ENCODE measurements around the gene KLHL20. TPM values are rescaled to one million over a fixed set of nuclear protein-coding genes. Genes with fewer than 3 reads are reported as not detected.
"Not testable (repeated sequence)": the region's sequence is repeated elsewhere in the genome, so short reads cannot be mapped to it uniquely, and the experiment has no call there.

The KLHL20 gene
- total RNA-seq, 1 experiment from 2014 or later: 17.7 TPM

DNA sequence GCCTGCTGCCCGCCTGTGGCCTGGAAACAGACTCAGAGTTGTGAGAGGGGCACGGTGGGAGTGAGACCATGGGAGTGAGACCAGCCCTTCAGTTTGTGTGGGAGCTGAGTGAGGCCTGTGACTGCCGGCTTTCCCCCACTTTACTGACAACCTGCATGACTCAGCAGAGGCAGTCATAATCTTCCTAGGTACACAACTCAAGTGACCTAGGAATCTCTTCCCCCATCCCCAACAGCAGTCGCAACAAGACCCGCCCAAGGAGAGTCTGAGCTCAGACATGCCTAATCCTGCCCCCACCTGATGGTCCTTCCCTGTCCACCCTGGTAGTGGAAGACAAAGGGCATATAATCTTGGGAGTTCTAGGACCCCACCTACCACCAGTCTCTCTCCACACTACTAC, 44.2 kb downstream of the KLHL20 start:
- TF ChIP-seq, protein P1, sequence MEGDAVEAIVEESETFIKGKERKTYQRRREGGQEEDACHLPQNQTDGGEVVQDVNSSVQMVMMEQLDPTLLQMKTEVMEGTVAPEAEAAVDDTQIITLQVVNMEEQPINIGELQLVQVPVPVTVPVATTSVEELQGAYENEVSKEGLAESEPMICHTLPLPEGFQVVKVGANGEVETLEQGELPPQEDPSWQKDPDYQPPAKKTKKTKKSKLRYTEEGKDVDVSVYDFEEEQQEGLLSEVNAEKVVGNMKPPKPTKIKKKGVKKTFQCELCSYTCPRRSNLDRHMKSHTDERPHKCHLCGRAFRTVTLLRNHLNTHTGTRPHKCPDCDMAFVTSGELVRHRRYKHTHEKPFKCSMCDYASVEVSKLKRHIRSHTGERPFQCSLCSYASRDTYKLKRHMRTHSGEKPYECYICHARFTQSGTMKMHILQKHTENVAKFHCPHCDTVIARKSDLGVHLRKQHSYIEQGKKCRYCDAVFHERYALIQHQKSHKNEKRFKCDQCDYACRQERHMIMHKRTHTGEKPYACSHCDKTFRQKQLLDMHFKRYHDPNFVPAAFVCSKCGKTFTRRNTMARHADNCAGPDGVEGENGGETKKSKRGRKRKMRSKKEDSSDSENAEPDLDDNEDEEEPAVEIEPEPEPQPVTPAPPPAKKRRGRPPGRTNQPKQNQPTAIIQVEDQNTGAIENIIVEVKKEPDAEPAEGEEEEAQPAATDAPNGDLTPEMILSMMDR (conservative IDR thresholded peaks at IDR 0.05; ENCODE audit: low read depth, low read length): no peak
- no peak for TF ChIP-seq EZH2 (IDR thresholded peaks at IDR 0.05; ENCODE audit: borderline replicate concordance, low read depth, low read length, poor library complexity, severe bottlenecking)
- DNase-seq (ENCODE audit: low spot score): no peak
- H3K9me3 ChIP-seq (ENCODE audit: low read depth, low read length, poor library complexity, severe bottlenecking): no peaks in the 10 kb centered on the region
- intact Hi-C loops (cut with micrococcal nuclease; ENCODE audit: unreplicated experiment): no loop called here
- ChIA-PET POLR2A (ENCODE audit: low non-redundant PET) (no interaction called here), CTCF (no interaction called here)
- no peak overlapping the region for H3K27ac ChIP-seq (ENCODE audit: low read depth, low read length, poor library complexity, severe bottlenecking)
- no peak overlapping the region for H3K4me3 ChIP-seq (ENCODE audit: low read depth, low read length, poor library complexity, severe bottlenecking)
- peaks cover 7% of the 10 kb centered on the region for H3K36me3 ChIP-seq (ENCODE audit: insufficient read depth, low read length, poor library complexity, severe bottlenecking)
- H3K27me3 ChIP-seq (replicated peaks; ENCODE audit: insufficient read depth, low read depth, low read length, poor library complexity): no peaks in the 10 kb centered on the region
- no peaks in the 10 kb centered on the region for H3K4me1 ChIP-seq (ENCODE audit: insufficient read depth, low read length, poor library complexity, severe bottlenecking)
- BruUV-seq (replicated peaks): no TSS peak

DNA sequence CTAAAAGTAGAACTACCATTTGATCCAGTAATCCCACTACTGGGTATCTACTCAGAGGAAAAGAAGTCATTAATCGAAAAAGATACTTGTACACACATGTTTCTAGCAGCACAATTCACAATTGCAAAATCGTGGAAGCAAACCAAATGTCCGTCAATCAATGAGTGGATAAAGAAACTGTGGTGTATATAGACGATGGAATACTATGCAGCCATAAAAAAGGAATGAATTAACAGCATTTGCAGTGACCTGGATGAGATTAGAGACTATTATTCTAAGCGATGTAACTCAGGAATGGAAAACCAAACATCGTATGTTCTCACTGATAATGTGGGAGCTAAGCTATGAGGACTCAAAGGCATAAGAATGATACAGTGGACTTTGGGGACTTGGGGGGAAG, 49.5 kb downstream of the KLHL20 start:
- BruUV-seq (replicated peaks); H3K36me3 ChIP-seq (ENCODE audit: insufficient read depth, low read length, poor library complexity, severe bottlenecking); DNase-seq (ENCODE audit: low spot score); H3K9me3 ChIP-seq (ENCODE audit: low read depth, low read length, poor library complexity, severe bottlenecking); H3K4me3 ChIP-seq (ENCODE audit: low read depth, low read length, poor library complexity, severe bottlenecking); H3K4me1 ChIP-seq (ENCODE audit: insufficient read depth, low read length, poor library complexity, severe bottlenecking); H3K27me3 ChIP-seq (replicated peaks; ENCODE audit: insufficient read depth, low read depth, low read length, poor library complexity); CTCF ChIA-PET; H3K27ac ChIP-seq (ENCODE audit: low read depth, low read length, poor library complexity, severe bottlenecking); intact Hi-C loops (cut with micrococcal nuclease; ENCODE audit: unreplicated experiment); POLR2A ChIA-PET (ENCODE audit: low non-redundant PET): not testable (repeated sequence)

DNA sequence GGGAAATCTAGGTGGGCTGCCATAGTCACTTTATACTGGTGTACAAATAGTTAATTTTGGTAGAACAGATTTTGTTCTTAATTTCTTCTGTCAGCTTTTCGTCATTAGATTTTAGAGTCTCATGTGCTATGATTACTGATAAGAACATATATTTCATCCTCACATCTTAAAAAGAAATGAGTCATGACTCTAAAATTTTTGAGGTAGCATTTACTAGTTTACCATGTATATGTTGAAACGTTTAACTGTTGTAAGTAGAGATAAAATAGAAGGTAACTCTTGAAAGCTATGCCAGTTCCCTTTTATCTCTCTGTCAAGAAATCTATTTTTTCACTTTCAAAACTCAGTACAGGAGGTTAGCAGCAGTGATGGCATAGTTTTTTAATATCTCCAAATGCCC, 53.4 kb downstream of the KLHL20 start:
- Histone ChIP-seq H3K27ac (ENCODE audit: low read depth, low read length, poor library complexity, severe bottlenecking) (no peak overlapping the region), H3K4me1 (ENCODE audit: insufficient read depth, low read length, poor library complexity, severe bottlenecking) (no peaks in the 10 kb centered on the region), H3K9me3 (ENCODE audit: low read depth, low read length, poor library complexity, severe bottlenecking) (no peaks in the 10 kb centered on the region), H3K27me3 (replicated peaks; ENCODE audit: insufficient read depth, low read depth, low read length, poor library complexity) (no peaks in the 10 kb centered on the region), H3K36me3 (ENCODE audit: insufficient read depth, low read length, poor library complexity, severe bottlenecking) (no peaks in the 10 kb centered on the region), H3K4me3 (ENCODE audit: low read depth, low read length, poor library complexity, severe bottlenecking) (no peak overlapping the region)
- ChIA-PET CTCF (no interaction called here), POLR2A (ENCODE audit: low non-redundant PET) (no interaction called here)
- intact Hi-C loops (cut with micrococcal nuclease; ENCODE audit: unreplicated experiment): no loop called here
- no TSS peak for BruUV-seq (replicated peaks)
- TF ChIP-seq, protein P1 (conservative IDR thresholded peaks at IDR 0.05; ENCODE audit: low read depth, low read length): no peak
- no peak for TF ChIP-seq EZH2 (IDR thresholded peaks at IDR 0.05; ENCODE audit: borderline replicate concordance, low read depth, low read length, poor library complexity, severe bottlenecking)
- no peak for DNase-seq (ENCODE audit: low spot score)

DNA sequence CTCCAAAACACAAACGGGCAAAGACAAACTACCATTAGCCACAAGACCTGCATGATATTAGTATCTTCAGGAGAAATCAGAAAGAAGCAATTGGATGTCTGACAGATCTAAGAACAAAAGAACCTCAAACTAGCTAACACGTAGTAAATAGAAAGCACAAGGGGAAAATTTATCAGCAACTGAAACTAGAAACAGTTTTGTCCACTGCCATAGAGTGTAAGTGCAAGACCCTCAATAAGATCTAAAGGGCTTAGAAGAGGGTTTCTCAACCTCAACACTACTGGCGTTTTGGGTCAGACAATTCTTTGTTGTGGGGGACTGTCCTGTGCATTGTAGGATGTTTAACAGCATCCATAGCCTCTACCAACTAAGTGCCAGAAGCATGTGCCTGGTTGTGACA, 54.0 kb downstream of the KLHL20 start:
- CTCF ChIA-PET: no interaction called here
- intact Hi-C loops (cut with micrococcal nuclease; ENCODE audit: unreplicated experiment): no loop called here
- no TSS peak for BruUV-seq (replicated peaks)
- TF ChIP-seq, protein P1 (conservative IDR thresholded peaks at IDR 0.05; ENCODE audit: low read depth, low read length): no peak
- TF ChIP-seq EZH2 (IDR thresholded peaks at IDR 0.05; ENCODE audit: borderline replicate concordance, low read depth, low read length, poor library complexity, severe bottlenecking): no peak
- Histone ChIP-seq H3K9me3 (ENCODE audit: low read depth, low read length, poor library complexity, severe bottlenecking) (no peaks in the 10 kb centered on the region), H3K4me1 (ENCODE audit: insufficient read depth, low read length, poor library complexity, severe bottlenecking) (no peaks in the 10 kb centered on the region), H3K27ac (ENCODE audit: low read depth, low read length, poor library complexity, severe bottlenecking) (no peak overlapping the region), H3K4me3 (ENCODE audit: low read depth, low read length, poor library complexity, severe bottlenecking) (no peak overlapping the region), H3K36me3 (ENCODE audit: insufficient read depth, low read length, poor library complexity, severe bottlenecking) (no peaks in the 10 kb centered on the region), H3K27me3 (replicated peaks; ENCODE audit: insufficient read depth, low read depth, low read length, poor library complexity) (no peaks in the 10 kb centered on the region)
- no peak for DNase-seq (ENCODE audit: low spot score)
- POLR2A ChIA-PET (ENCODE audit: low non-redundant PET): no interaction called here

DNA sequence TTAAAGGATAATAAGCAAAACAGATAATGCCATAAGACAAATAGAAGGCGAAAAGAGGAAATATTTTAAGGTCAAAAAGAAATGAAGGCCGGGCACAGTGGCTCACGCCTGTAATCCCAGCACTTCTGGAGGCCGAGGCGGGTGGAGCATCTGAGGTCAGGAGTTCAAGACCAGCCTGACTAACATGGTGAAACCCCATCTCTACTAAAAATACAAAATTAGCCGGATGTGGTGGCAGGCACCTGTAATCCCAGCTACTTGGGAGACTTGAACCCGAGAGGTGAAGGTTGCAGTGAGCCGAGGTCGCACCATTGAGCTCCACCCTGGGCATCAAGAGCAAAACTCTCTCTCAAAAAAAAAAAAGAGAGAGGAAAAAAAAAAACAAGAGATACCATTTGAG, 55.5 kb downstream of the KLHL20 start:
- H3K36me3 ChIP-seq (ENCODE audit: insufficient read depth, low read length, poor library complexity, severe bottlenecking); H3K27me3 ChIP-seq (replicated peaks; ENCODE audit: insufficient read depth, low read depth, low read length, poor library complexity); H3K4me1 ChIP-seq (ENCODE audit: insufficient read depth, low read length, poor library complexity, severe bottlenecking); POLR2A ChIA-PET (ENCODE audit: low non-redundant PET); H3K27ac ChIP-seq (ENCODE audit: low read depth, low read length, poor library complexity, severe bottlenecking); H3K9me3 ChIP-seq (ENCODE audit: low read depth, low read length, poor library complexity, severe bottlenecking); BruUV-seq (replicated peaks); DNase-seq (ENCODE audit: low spot score); intact Hi-C loops (cut with micrococcal nuclease; ENCODE audit: unreplicated experiment); CTCF ChIA-PET; H3K4me3 ChIP-seq (ENCODE audit: low read depth, low read length, poor library complexity, severe bottlenecking): not testable (repeated sequence)
